ENCODE results near the gene CD22. TPM values are rescaled to one million over a fixed set of nuclear protein-coding genes. Genes with fewer than 3 reads are reported as not detected.

CD22 gene
- polyA plus RNA-seq, 1 donor (not counting 4 experiments of a cell fraction or from before 2014, with no cell fraction given) = 0.26 TPM

- H3K4me2 ChIP-seq (ENCODE audit: control insufficient read depth, extremely low read depth, insufficient read depth, low read depth, low read length) = no peak overlapping the region
- no peaks in the 10 kb centered on the region for H3K4me1 ChIP-seq (ENCODE audit: control insufficient read depth, extremely low read depth, insufficient read depth, low read length)
- H3K27ac ChIP-seq (ENCODE audit: control insufficient read depth, insufficient read depth, low read length) = no peak overlapping the region
- TF ChIP-seq EZH2 (IDR thresholded peaks at IDR 0.05; ENCODE audit: low read length) = no peak
- TF ChIP-seq, protein P1, sequence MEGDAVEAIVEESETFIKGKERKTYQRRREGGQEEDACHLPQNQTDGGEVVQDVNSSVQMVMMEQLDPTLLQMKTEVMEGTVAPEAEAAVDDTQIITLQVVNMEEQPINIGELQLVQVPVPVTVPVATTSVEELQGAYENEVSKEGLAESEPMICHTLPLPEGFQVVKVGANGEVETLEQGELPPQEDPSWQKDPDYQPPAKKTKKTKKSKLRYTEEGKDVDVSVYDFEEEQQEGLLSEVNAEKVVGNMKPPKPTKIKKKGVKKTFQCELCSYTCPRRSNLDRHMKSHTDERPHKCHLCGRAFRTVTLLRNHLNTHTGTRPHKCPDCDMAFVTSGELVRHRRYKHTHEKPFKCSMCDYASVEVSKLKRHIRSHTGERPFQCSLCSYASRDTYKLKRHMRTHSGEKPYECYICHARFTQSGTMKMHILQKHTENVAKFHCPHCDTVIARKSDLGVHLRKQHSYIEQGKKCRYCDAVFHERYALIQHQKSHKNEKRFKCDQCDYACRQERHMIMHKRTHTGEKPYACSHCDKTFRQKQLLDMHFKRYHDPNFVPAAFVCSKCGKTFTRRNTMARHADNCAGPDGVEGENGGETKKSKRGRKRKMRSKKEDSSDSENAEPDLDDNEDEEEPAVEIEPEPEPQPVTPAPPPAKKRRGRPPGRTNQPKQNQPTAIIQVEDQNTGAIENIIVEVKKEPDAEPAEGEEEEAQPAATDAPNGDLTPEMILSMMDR (optimal IDR thresholded peaks at IDR 0.05 in 1 of 3, IDR thresholded peaks at IDR 0.05 in 1 of 3, conservative IDR thresholded peaks at IDR 0.05 in 1 of 3; ENCODE audit: extremely low read depth in 1 of 3, insufficient read depth in 2 of 3, low read length in 3 of 3) = no peak
- H3K4me3 ChIP-seq (ENCODE audit: control insufficient read depth in 2 of 3, extremely low read depth in 1 of 3, insufficient read depth in 2 of 3, low read depth in 1 of 3, low read length in 3 of 3) = no peak overlapping the region
- no peaks in the 10 kb centered on the region for H3K9me1 ChIP-seq (ENCODE audit: control insufficient read depth, extremely low read depth, insufficient read depth, low read length)
- DNase-seq (ENCODE audit: low read depth, low spot score) = no peak
- peaks cover 5% of the 10 kb centered on the region for H3K27me3 ChIP-seq (ENCODE audit: control insufficient read depth, extremely low read depth, insufficient read depth, low read length)
- H3K36me3 ChIP-seq (ENCODE audit: control insufficient read depth in 2 of 2, extremely low read depth in 1 of 2, insufficient read depth in 2 of 2, low read length in 2 of 2) = no peaks in the 10 kb centered on the region
- FAIRE-seq = no peak
- H4K20me1 ChIP-seq (ENCODE audit: control insufficient read depth, extremely low read depth, insufficient read depth, low read length) = no peaks in the 10 kb centered on the region
- H3K9me3 ChIP-seq (ENCODE audit: control insufficient read depth, low read depth, low read length) = no peaks in the 10 kb centered on the region
- no peak overlapping the region for H3K9ac ChIP-seq (ENCODE audit: control insufficient read depth, extremely low read depth, insufficient read depth, low read length)
- dilution Hi-C loops (cut with MboI; ENCODE audit: extremely low pct_ligation_motif_present, low sequenced_read_pairs) = no loop called here
- H3K79me2 ChIP-seq (ENCODE audit: control insufficient read depth, insufficient read depth, low read length) = no peaks in the 10 kb centered on the region
- no peak overlapping the region for H2AFZ ChIP-seq (ENCODE audit: control insufficient read depth, low read length)
Observed at GRCh38 chr19:35365303-35365702, 36.3 kb downstream of the CD22 start.

DNA sequence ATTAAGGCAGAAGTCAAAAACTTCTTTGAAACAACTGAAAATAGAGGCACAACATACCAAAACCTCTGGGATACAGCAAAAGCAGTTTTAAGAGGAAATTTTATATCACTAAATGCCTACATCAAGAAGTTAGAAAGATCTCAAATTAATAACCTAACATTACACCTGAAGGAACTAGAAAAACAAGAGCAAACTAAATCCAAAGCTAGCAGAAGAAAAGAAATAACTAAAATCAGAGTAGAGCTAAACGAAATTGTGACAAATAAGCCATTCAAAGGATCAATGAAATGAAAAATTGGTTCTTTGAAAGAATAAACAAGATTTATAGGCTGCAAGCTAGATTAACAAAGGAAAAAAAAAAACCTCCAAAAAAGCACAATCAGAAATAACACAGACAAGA lies 39.4 kb downstream of the CD22 start:
- H3K36me3 ChIP-seq (ENCODE audit: control insufficient read depth in 2 of 2, extremely low read depth in 1 of 2, insufficient read depth in 2 of 2, low read length in 2 of 2) = no peaks in the 10 kb centered on the region

More for the DNA sequence above, 39.4 kb downstream of the CD22 start:
- no peaks in the 10 kb centered on the region for H3K4me1 ChIP-seq (ENCODE audit: control insufficient read depth, extremely low read depth, insufficient read depth, low read length)
- no peak overlapping the region for H3K4me2 ChIP-seq (ENCODE audit: control insufficient read depth, extremely low read depth, insufficient read depth, low read depth, low read length)
- H3K4me3 ChIP-seq (ENCODE audit: control insufficient read depth in 2 of 3, extremely low read depth in 1 of 3, insufficient read depth in 2 of 3, low read depth in 1 of 3, low read length in 3 of 3) = no peak overlapping the region
- H3K9ac ChIP-seq (ENCODE audit: control insufficient read depth, extremely low read depth, insufficient read depth, low read length) = no peak overlapping the region
- no peaks in the 10 kb centered on the region for H3K9me1 ChIP-seq (ENCODE audit: control insufficient read depth, extremely low read depth, insufficient read depth, low read length)
- DNase-seq (ENCODE audit: low read depth, low spot score) = no peak
- H3K9me3 ChIP-seq (ENCODE audit: control insufficient read depth, low read depth, low read length) = no peaks in the 10 kb centered on the region
- H3K79me2 ChIP-seq (ENCODE audit: control insufficient read depth, insufficient read depth, low read length) = no peaks in the 10 kb centered on the region
- no peak for FAIRE-seq
- H4K20me1 ChIP-seq (ENCODE audit: control insufficient read depth, extremely low read depth, insufficient read depth, low read length) = no peaks in the 10 kb centered on the region
- TF ChIP-seq, protein P1 (optimal IDR thresholded peaks at IDR 0.05 in 1 of 3, IDR thresholded peaks at IDR 0.05 in 1 of 3, conservative IDR thresholded peaks at IDR 0.05 in 1 of 3; ENCODE audit: extremely low read depth in 1 of 3, insufficient read depth in 2 of 3, low read length in 3 of 3) = no peak
- TF ChIP-seq EZH2 (IDR thresholded peaks at IDR 0.05; ENCODE audit: low read length) = no peak
- H2AFZ ChIP-seq (ENCODE audit: control insufficient read depth, low read length) = no peak overlapping the region
- dilution Hi-C loops (cut with MboI; ENCODE audit: extremely low pct_ligation_motif_present, low sequenced_read_pairs) = no loop called here
- H3K27ac ChIP-seq (ENCODE audit: control insufficient read depth, insufficient read depth, low read length) = no peak overlapping the region
- H3K27me3 ChIP-seq (ENCODE audit: control insufficient read depth, extremely low read depth, insufficient read depth, low read length) = no peaks in the 10 kb centered on the region

Measured in keratinocyte (primary cell).